ENCODE results near the gene NFIX.
A peak's percentile ranks its signal among the peaks of the same experiment; 100 is the strongest.
"Not testable (repeated sequence)": the region's sequence is repeated elsewhere in the genome, so short reads cannot be mapped to it uniquely, and the experiment has no call there.

The NFIX gene

GRCh38 chr19:12957389-12957952 lies 37.8 kb upstream of the NFIX start:
- DNase-seq, result not testable (repeated sequence)

GRCh38 chr19:12959481-12959880 lies 35.8 kb upstream of the NFIX start:
- DNase-seq, result no peak

- DNase-seq, result peak in 12 of 14 donors; percentile 27 to 86 (median 61)
Observed at GRCh38 chr19:12965017-12965811, 30.1 kb upstream of the NFIX start.

GRCh38 chr19:12965812-12966135 lies 29.5 kb upstream of the NFIX start:
- DNase-seq, result no peak

- DNase-seq, result no peak
Observed at GRCh38 chr19:12967907-12968306, 27.4 kb upstream of the NFIX start.

GRCh38 chr19:12969292-12969988 lies 25.8 kb upstream of the NFIX start, which contains the start of gene DAND5:
Gene DAND5 (plus strand): TSS chr19:12969576. CDS start chr19:12969661, 85 bp downstream.
- peak in 9 of 14 donors; percentile 30 to 73 (median 49) for DNase-seq

- no peak for DNase-seq
Observed at GRCh38 chr19:12970070-12970820, 25.0 kb upstream of the NFIX start.

- no peak for DNase-seq
Observed at GRCh38 chr19:12973236-12973635, 22.0 kb upstream of the NFIX start.

GRCh38 chr19:12974301-12975220 lies 20.7 kb upstream of the NFIX start:
- DNase-seq, result peak in 1 of 14 donors; percentile 88

GRCh38 chr19:12975221-12975741 lies 20.0 kb upstream of the NFIX start:
- no peak for DNase-seq

GRCh38 chr19:12976109-12976508 lies 19.2 kb upstream of the NFIX start:
- DNase-seq, result not testable (repeated sequence)

GRCh38 chr19:12979974-12980373 lies 15.3 kb upstream of the NFIX start:
- DNase-seq, result no peak

- no peak for DNase-seq
Observed at GRCh38 chr19:12982648-12983047, 12.6 kb upstream of the NFIX start.

- no peak for DNase-seq
Observed at GRCh38 chr19:12983091-12983490, 12.2 kb upstream of the NFIX start.

GRCh38 chr19:12983542-12984142 lies 11.6 kb upstream of the NFIX start:
- peak in 13 of 14 donors; percentile 28 to 91 (median 77) for DNase-seq

GRCh38 chr19:12984143-12984627 lies 11.1 kb upstream of the NFIX start:
- DNase-seq, result no peak

- DNase-seq, result peak in 1 of 14 donors; percentile 63
Observed at GRCh38 chr19:12984683-12985048, 10.6 kb upstream of the NFIX start.

- peak in 11 of 14 donors; percentile 22 to 88 (median 79) for DNase-seq
Observed at GRCh38 chr19:12985049-12985776, 10.1 kb upstream of the NFIX start.

GRCh38 chr19:12986726-12987125 lies 8.5 kb upstream of the NFIX start:
- DNase-seq, result no peak

- no peak for DNase-seq
Observed at GRCh38 chr19:12987190-12987589, 8.1 kb upstream of the NFIX start.

Data from C1 segment of cervical spinal cord (tissue), 14 donors.